Left ventricle myocardium inferior (tissue), 1 donor: ENCODE results near the gene ADCY9. TPM values are rescaled to one million over a fixed set of nuclear protein-coding genes. Genes with fewer than 3 reads are reported as not detected.

Experiments
- DNase-seq: peaks from one replicate; pipeline ENCODE4 v3.0.0-alpha.2; 2020
- H3K27ac ChIP-seq: fragments of 200-600 bp; replicated peaks from 2 replicates; pipeline ENCODE4 v1.8.0; 2021
- H3K27me3 ChIP-seq: fragments of 200-600 bp; 2 replicates; pipeline ENCODE4 v1.8.0; 2021; ENCODE audit warnings: low read depth
- H3K36me3 ChIP-seq: fragments of 200-600 bp; 2 replicates; pipeline ENCODE4 v1.8.0; 2021
- H3K4me1 ChIP-seq: fragments of 200-600 bp; 2 replicates; pipeline ENCODE4 v1.8.0; 2021
- H3K4me3 ChIP-seq: fragments of 200-600 bp; 2 replicates; pipeline ENCODE4 v1.8.0; 2021; ENCODE audit warnings: mild to moderate bottlenecking, moderate library complexity
- H3K9me3 ChIP-seq: fragments of 200-600 bp; replicated peaks from 2 replicates; pipeline ENCODE4 v1.8.0; 2021
- intact Hi-C: fragments of 100-400 bp; cut with micrococcal nuclease; formaldehyde crosslinking; loops from one replicate; pipeline ENCODE4 v1.11.0; 2022
- total RNA-seq: library from RNA; stranded (reverse); fragmentation: NEBNext Ultra II Directional; extraction: Animal tissue kit (Norgen Biotek cat#: 25700); gene quantifications from one replicate; pipeline ENCODE4 v1.2.1, GENCODE V29; 2021
- TF ChIP-seq, protein P1 (sequence below): fragments of 200-600 bp; IDR thresholded peaks from 2 replicates; pipeline ENCODE4 v1.8.0; 2021; ENCODE audit warnings: antibody characterized with exemption, mild to moderate bottlenecking, borderline replicate concordance
- donor health status: DM: no; HTN: yes; CAD: no; lungs with severe emphysema.

Gene ADCY9
- total RNA-seq, 1 donor from 2014 or later: 44.3 TPM

DNA sequence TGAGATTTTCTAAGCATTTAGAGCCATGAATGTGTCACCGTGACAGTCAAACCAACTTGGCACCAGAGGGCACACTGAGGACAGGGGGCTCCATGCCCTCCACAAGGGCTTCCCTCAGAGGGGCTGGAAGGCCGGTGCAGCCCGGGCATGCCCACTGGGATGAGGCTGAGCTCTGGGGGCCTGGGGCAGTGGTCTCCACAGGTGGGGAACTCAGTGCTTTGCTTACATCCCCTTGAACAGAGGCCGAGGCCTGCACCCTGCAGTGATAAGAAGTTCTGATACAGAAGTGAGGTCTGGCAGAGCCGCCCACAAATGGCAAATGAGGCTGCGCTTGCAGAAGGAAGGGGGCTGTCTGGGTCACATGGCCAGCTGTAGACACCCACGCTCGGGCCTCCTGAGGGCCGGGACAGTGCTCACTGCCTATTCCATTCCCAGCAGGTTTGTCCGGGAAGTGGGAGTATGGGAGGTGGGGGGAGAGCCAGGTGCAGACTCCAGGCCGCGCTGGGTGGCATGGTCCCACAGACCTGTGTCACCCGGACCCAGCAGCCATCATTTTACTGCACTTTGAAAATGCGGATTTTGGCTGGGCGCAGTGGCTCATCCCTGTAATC, 118.9 kb downstream of the ADCY9 start:
- intact Hi-C loops: no loop called here
- TF ChIP-seq, protein P1, sequence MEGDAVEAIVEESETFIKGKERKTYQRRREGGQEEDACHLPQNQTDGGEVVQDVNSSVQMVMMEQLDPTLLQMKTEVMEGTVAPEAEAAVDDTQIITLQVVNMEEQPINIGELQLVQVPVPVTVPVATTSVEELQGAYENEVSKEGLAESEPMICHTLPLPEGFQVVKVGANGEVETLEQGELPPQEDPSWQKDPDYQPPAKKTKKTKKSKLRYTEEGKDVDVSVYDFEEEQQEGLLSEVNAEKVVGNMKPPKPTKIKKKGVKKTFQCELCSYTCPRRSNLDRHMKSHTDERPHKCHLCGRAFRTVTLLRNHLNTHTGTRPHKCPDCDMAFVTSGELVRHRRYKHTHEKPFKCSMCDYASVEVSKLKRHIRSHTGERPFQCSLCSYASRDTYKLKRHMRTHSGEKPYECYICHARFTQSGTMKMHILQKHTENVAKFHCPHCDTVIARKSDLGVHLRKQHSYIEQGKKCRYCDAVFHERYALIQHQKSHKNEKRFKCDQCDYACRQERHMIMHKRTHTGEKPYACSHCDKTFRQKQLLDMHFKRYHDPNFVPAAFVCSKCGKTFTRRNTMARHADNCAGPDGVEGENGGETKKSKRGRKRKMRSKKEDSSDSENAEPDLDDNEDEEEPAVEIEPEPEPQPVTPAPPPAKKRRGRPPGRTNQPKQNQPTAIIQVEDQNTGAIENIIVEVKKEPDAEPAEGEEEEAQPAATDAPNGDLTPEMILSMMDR: no peak
- Histone ChIP-seq H3K4me1 (peaks cover 31% of the 10 kb centered on the region), H3K9me3 (no peaks in the 10 kb centered on the region), H3K27me3 (no peaks in the 10 kb centered on the region), H3K27ac (no peak overlapping the region), H3K36me3 (peaks cover 5% of the 10 kb centered on the region), H3K4me3 (no peak overlapping the region)
- no peak for DNase-seq

GRCh38 chr16:3995001-3995400, 121.2 kb downstream of the ADCY9 start:
- peaks cover 25% of the 10 kb centered on the region for H3K4me1 ChIP-seq
- no peak overlapping the region for H3K27ac ChIP-seq
- no peaks in the 10 kb centered on the region for H3K27me3 ChIP-seq
- H3K36me3 ChIP-seq: peaks cover 5% of the 10 kb centered on the region
- no peak for DNase-seq
- TF ChIP-seq, protein P1: no peak
- no peaks in the 10 kb centered on the region for H3K9me3 ChIP-seq
- H3K4me3 ChIP-seq: no peak overlapping the region
- intact Hi-C loops: no loop called here

- TF ChIP-seq, protein P1: no peak
- Histone ChIP-seq H3K4me1 (peaks cover 12% of the 10 kb centered on the region), H3K4me3 (no peak overlapping the region), H3K9me3 (no peaks in the 10 kb centered on the region), H3K27ac (no peak overlapping the region), H3K27me3 (no peaks in the 10 kb centered on the region), H3K36me3 (peaks cover 16% of the 10 kb centered on the region)
- no peak for DNase-seq
- intact Hi-C loops: no loop called here
These were observed 123.0 kb downstream of the ADCY9 start for GRCh38 chr16:3993052-3993785.

- peaks cover 22% of the 10 kb centered on the region for H3K36me3 ChIP-seq
- no peak overlapping the region for H3K27ac ChIP-seq
- no peak overlapping the region for H3K4me3 ChIP-seq
- TF ChIP-seq, protein P1: no peak
- H3K4me1 ChIP-seq: peaks cover 4% of the 10 kb centered on the region
- DNase-seq: no peak
- H3K9me3 ChIP-seq: no peaks in the 10 kb centered on the region
- no peaks in the 10 kb centered on the region for H3K27me3 ChIP-seq
- intact Hi-C loops: no loop called here
These were observed 123.8 kb downstream of the ADCY9 start for GRCh38 chr16:3992297-3993051.

GRCh38 chr16:3988824-3989223, 127.4 kb downstream of the ADCY9 start:
- H3K9me3 ChIP-seq: no peaks in the 10 kb centered on the region
- H3K27me3 ChIP-seq: no peaks in the 10 kb centered on the region
- no peaks in the 10 kb centered on the region for H3K4me1 ChIP-seq
- no peak overlapping the region for H3K27ac ChIP-seq
- TF ChIP-seq, protein P1: no peak
- no peak overlapping the region for H3K4me3 ChIP-seq
- DNase-seq: no peak
- intact Hi-C loops: loop anchor here (10.0 kb wide), 1 partner anchor 176 kb away; no protein-coding TSS in a partner anchor
- H3K36me3 ChIP-seq: peaks cover 22% of the 10 kb centered on the region
